D721Med (cell line): ENCODE measurements around the gene MTSS2.

Experiments
- DNase-seq: peaks from one replicate; pipeline ENCODE4 v3.0.0; 2011; ENCODE audit warnings: low spot score; ENCODE audit not compliant: insufficient read length
- FAIRE-seq: peaks from 2 replicates; lab custom pipeline; 2011; peaks lifted over from hg19 to GRCh38; lab: Jason Lieb, UNC
- TF ChIP-seq, protein P1 (sequence below): IDR thresholded peaks from 2 replicates; pipeline ENCODE4 v1.5.1; 2012; ENCODE audit warnings: mild to moderate bottlenecking, control low read depth; ENCODE audit not compliant: insufficient read depth; ENCODE audit errors: missing control alignments

Gene MTSS2

GRCh38 chr16:70728150-70728549 lies 42.3 kb upstream of the MTSS2 start:
- TF ChIP-seq, protein P1, sequence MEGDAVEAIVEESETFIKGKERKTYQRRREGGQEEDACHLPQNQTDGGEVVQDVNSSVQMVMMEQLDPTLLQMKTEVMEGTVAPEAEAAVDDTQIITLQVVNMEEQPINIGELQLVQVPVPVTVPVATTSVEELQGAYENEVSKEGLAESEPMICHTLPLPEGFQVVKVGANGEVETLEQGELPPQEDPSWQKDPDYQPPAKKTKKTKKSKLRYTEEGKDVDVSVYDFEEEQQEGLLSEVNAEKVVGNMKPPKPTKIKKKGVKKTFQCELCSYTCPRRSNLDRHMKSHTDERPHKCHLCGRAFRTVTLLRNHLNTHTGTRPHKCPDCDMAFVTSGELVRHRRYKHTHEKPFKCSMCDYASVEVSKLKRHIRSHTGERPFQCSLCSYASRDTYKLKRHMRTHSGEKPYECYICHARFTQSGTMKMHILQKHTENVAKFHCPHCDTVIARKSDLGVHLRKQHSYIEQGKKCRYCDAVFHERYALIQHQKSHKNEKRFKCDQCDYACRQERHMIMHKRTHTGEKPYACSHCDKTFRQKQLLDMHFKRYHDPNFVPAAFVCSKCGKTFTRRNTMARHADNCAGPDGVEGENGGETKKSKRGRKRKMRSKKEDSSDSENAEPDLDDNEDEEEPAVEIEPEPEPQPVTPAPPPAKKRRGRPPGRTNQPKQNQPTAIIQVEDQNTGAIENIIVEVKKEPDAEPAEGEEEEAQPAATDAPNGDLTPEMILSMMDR = no peak
- FAIRE-seq = no peak
- DNase-seq = no peak

DNA sequence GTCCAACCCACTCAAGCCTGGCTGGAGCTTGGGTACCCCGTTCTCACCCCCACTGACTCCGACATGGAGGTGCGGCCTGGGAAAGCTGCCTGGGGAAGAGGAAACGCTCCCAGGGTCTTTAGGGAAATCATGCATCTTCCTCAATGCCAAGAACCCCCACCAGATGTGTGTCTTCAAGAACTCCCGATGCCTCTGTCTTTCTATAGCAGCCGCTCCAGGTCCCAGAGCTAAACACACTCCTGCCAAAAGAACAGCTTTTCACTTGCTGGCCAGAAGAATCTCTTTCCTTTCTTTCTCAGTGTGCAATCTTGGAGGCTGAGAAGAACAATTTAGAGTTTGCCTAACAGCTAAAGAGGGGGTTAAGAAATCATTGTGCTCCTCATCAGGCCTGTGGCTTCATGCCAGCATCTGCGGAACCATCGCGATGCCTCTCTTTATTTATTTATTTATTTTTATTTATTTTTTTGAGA lies 41.1 kb upstream of the MTSS2 start:
- DNase-seq = no peak
- no peak for FAIRE-seq

GRCh38 chr16:70725912-70726828 lies 40.3 kb upstream of the MTSS2 start:
- DNase-seq (no peak), FAIRE-seq (no peak)
- TF ChIP-seq, protein P1 = no peak

More for the DNA sequence above, 41.1 kb upstream of the MTSS2 start:
- TF ChIP-seq, protein P1 = no peak

DNA sequence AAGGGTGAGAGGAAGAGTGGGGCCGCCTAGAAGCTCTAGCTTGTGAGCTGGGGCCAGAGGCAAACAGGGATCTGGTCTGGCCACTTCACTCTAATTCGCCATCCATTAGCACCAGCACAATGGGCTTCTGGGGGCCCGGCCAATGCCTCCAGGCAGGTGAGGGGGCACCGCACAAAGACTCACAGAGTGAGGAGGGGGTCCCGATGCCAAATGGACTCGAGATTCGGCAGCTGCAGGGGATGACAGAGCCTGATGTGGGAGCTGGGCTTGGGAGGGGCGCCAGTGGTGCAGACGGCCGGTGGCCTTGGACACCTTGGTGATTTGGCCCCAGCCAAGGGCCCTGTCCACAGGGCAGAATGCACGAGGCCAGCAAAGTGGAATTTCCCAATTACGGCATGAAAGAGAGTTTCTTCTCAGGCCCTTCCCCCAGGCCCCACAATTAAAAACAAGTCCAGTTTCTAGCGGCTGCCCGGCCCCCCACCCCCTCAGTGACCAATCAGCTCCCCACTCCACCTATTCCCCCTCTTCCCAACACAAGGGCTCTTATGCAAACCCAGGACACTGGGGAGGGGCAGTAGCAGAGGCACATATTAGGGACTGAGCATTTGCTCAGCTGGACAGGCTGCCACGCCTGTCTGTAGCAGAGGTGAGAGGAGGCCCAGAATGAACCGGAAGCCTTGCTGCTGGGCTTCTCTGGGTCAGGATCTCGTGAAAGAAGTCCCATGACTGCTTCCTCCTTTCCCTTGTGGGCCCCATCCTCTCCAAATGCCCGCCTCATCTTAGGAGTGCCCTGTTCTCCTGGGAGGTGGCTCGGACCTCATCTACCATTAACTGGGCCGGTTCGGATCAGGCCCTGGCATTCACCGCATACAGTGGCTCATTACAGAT lies 39.4 kb upstream of the MTSS2 start:
- TF ChIP-seq, protein P1 = no peak
- FAIRE-seq (no peak), DNase-seq (no peak)

GRCh38 chr16:70724146-70725023 lies 38.5 kb upstream of the MTSS2 start:
- TF ChIP-seq, protein P1 = no peak
- DNase-seq = no peak
- no peak for FAIRE-seq

DNA sequence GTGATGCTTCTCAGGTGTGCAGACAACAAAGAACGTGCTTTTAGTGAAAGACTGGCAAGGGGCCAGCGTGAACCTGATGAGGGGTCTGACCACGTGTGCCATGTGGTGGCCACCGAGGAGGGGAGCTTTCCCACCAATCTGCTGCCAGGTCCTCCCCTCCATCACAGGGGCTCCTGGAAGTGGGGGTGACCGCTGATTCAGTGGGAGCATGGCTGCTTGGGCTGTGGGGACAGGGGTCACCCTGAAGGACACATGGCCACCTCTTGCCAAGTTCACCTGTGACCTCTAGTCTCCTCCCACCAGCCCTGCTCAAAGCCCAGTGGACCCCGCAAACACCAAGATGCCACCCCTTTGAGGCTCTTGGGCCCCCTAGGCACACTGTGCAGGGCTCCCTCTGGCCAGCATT lies 37.9 kb upstream of the MTSS2 start:
- DNase-seq (no peak), FAIRE-seq (no peak)
- TF ChIP-seq, protein P1 = no peak
